ENCODE results near the gene AKAP12.

The AKAP12 gene

DNA sequence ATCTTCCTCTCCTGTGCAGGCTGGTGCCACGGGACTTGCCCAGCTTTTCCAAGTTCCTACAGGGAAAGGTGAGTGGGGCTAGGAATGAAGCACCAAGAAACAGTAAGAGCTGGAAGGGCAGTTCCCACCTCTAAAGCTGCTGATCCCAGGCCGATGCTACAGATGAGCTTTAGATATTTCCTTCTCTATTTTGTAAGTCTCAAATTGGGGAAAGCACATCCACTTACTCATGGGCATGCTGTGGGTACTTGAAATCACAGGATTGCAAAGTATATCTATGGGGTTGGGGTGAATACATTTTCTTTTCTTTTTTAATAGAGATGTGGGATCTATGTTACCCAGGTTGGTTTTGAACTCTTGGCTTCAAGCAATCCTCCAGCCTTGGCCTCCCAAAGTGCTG is 148.5 kb downstream of the AKAP12 start:
- no peak for DNase-seq (ENCODE audit: low spot score)
- H3K27ac ChIP-seq, result peak overlapping the region; percentile 8 to 99
- TF ChIP-seq, protein P1, sequence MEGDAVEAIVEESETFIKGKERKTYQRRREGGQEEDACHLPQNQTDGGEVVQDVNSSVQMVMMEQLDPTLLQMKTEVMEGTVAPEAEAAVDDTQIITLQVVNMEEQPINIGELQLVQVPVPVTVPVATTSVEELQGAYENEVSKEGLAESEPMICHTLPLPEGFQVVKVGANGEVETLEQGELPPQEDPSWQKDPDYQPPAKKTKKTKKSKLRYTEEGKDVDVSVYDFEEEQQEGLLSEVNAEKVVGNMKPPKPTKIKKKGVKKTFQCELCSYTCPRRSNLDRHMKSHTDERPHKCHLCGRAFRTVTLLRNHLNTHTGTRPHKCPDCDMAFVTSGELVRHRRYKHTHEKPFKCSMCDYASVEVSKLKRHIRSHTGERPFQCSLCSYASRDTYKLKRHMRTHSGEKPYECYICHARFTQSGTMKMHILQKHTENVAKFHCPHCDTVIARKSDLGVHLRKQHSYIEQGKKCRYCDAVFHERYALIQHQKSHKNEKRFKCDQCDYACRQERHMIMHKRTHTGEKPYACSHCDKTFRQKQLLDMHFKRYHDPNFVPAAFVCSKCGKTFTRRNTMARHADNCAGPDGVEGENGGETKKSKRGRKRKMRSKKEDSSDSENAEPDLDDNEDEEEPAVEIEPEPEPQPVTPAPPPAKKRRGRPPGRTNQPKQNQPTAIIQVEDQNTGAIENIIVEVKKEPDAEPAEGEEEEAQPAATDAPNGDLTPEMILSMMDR (IDR thresholded peaks at IDR 0.05), result no peak
- no peak overlapping the region for H3K4me3 ChIP-seq

DNA sequence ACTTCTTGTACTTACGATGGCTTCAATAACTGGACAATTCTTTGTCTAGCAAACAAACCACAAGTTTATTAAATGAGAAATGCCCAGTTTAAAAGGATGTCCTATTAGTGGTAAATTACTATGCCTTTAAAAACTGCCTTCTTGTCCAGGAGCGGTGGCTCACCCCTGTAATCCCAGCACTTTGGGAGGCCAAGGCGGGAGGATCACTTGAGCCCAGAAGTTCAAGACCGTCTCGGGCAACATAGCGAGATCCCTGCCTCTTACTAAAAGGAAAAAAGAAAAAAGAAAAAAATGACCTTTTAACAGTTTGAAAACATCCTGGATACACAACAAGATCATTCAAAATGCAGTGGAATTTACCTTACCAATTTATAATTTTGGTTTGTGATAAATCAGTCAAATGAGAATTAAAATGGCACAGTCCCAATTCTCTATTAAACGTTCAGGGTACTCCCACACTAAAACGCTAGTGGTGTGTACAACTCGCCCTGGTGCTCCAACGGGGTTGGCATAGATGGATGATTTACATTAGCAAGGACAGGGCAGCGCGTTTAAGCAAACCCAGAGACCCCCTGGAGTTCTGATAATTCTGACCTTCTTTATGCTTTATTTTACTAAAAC is 149.3 kb downstream of the AKAP12 start:
- peak overlapping the region; percentile 99 for H3K4me3 ChIP-seq
- TF ChIP-seq, protein P1 (IDR thresholded peaks at IDR 0.05), result no peak
- H3K27ac ChIP-seq, result peak overlapping the region; percentile 99 to 100
- no peak for DNase-seq (ENCODE audit: low spot score)

DNA sequence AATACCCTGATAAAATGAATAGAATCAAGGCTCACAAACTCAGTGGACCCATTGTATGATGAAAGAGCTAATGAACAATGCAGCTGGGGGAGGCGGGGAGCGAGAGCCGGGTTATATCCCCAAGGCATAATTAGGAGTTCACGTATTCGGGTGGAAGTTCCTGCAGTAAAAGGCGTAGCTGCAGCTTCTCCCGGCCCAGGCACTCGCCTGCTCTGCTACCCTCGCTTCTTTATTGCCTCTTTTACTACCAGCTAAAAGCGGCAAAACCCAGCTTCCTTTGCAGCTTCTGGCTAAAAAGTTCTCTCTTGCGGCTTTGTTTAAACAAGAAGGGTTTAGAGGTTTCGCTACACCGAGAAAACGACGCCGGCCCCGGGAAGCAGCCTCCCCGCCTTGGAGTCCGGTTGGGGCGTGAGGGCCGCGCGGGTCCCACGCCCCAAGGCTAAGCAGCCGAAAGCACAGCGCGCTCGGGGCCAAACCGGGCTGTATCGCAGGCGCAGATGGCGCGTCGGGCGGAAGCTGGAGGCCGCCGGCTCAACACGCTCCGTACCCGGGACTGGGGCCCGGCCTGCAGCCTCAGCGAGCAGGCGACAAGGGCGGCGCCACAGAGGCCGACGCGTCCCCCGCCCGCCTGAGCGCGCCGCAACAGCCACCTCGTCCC is 150.0 kb downstream of the AKAP12 start:
- H3K27ac ChIP-seq, result peak overlapping the region; percentile 99 to 100
- DNase-seq (ENCODE audit: low spot score), result no peak
- H3K4me3 ChIP-seq, result peak overlapping the region; percentile 99

DNA sequence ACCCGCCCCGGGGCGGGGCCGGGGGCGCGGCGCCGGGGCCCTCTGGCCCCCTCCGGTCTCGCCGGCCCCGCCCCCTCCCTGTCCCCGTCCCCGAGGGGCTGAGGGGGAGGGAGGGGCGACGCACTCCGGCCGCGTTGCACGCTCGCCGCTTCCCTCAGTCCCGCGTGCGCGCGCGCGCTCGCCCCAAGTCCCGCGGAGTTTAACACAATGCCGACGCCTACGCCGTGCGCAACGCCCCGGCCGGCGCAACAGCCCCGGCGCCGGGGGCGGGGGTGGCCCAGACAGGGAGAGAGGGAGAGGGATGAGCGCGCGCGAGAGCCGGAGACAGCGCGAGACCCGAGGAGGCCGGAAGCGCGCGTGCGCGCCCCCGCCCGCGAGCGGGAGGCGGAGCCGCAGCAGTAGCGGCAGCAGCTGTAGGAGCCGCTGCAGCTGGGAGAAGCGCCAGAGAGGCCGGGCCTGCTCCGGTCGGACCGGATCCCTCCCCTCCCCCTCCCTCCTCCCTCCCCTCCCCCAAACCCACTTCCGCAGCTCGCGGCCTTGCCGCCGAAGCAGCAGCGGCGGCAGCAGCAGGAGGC is 150.6 kb downstream of the AKAP12 start:
- peak overlapping the region; percentile 99 to 100 for H3K27ac ChIP-seq
- H3K4me3 ChIP-seq, result peak overlapping the region; percentile 99
- TF ChIP-seq, protein P1 (IDR thresholded peaks at IDR 0.05), result no peak
- DNase-seq (ENCODE audit: low spot score), result peak; percentile 98

More for the DNA sequence above, 150.0 kb downstream of the AKAP12 start:
- TF ChIP-seq, protein P1 (IDR thresholded peaks at IDR 0.05), result no peak

DNA sequence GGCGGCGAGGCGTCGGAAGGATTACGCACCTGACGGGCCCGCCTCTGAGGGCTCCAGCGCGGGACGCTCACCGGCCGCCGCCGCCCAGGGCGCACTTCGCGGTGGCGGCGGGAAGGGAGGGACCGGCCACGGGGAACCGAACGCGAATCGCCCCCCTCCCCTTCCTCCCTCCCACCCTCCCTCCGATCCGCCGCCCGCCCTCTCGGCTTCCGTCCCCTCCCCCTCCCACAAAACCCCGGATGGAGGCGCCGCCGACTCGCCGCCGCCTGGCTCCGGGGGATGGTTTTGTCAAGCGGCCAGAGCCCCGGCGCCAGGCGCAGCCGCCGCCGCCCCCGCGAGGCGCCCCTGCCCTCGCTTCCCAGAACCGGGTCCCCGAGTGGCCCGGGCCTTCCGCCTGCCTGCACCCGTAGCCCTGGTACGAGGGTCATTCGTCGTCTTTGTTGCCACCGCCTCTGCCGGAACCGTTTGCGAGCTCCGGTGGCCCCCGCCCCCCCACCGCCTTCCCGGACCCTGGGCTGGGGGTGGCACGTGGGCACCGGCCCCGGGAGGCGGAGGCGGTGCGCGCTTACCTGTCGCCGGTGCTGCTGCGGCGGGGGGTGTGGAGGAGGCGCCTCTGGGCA is 151.2 kb downstream of the AKAP12 start:
- TF ChIP-seq, protein P1 (IDR thresholded peaks at IDR 0.05), result no peak
- DNase-seq (ENCODE audit: low spot score), result peak; percentile 88
- Histone ChIP-seq H3K4me3 (peak overlapping the region; percentile 99), H3K27ac (peak overlapping the region; percentile 99 to 100)

DNA sequence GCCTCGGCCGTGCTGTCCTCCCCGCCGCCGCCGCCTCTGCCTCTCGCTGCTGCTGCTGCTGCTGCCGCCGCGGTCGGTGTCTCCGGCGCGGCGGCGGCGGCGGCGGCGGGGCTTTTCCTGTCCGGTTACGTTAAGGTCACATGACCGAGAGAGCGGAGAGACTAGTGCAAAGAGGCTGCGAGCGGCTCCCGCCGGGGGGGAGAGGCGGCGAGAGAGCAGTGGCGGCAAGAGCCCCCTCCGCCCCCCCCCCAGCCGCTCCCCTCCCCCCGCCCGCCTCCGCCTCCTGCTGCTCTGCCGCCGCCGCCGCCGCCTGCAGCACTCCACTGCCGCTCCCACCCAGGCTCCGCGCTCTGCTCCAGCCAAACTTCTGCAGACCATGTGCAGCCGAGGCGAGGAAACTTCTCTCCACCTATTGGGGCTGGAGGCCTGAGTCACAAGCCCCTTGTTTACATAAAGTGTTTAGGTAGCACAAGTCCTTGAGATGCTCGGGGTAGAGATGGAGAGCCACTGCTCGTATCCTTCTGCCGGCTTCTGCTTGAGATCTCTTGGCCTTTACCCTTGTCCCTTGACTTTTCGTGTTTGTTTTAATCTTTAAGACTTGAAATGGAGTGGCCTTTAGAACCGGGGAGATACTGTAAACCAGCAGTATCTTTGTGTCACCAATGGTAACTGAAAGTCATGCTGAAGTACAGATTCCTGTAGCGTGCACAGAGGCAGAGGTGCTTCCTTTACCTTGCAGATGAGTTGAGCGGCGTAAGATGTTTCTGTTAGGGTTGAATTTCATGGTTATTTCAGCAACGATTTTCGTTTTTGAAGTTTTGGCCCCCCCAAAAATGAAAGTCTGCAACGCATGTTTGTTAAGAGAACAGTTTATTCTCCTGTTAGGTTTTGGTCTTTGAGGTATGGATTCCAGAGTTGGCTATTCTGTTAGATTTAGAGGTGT is 152.0 kb downstream of the AKAP12 start, which contains the start of gene ZBTB2:
Gene ZBTB2 (minus strand): TSS at position 89 of the 943 bp plus-strand sequence. CDS start 17,922 bp downstream, outside the sequence.
- peak within 1 kb of the TSS; percentile 99 to 100 for H3K27ac ChIP-seq
- H3K4me3 ChIP-seq, result peak within 1 kb of the TSS; percentile 99
- DNase-seq (ENCODE audit: low spot score), result peak; percentile 84
- TF ChIP-seq, protein P1 (IDR thresholded peaks at IDR 0.05), result no peak

Data from coronary artery (tissue), 2 donors.